BLaER1 (cell line): ENCODE measurements around the gene EID2B.

Experiments used
- H3K27ac ChIP-seq: shearing (Covaris generic); formaldehyde crosslinking; 2 replicates; pipeline ENCODE4 v1.8.1; 2022
- H3K27me3 ChIP-seq: shearing (Covaris generic); formaldehyde crosslinking; 2 replicates; pipeline ENCODE4 v1.8.1; 2022
- H3K36me3 ChIP-seq: shearing (Covaris generic); formaldehyde crosslinking; 2 replicates; pipeline ENCODE4 v1.8.1; 2022
- H3K4me1 ChIP-seq: shearing (Covaris generic); formaldehyde crosslinking; 2 replicates; pipeline ENCODE4 v1.8.1; 2022
- H3K4me2 ChIP-seq: shearing (Covaris generic); formaldehyde crosslinking; 2 replicates; pipeline ENCODE4 v1.8.1; 2022
- H3K4me3 ChIP-seq: shearing (Covaris generic); formaldehyde crosslinking; 2 replicates; pipeline ENCODE4 v1.8.1; 2022
- H3K9ac ChIP-seq: shearing (Covaris generic); formaldehyde crosslinking; 2 replicates; pipeline ENCODE4 v1.8.1; 2022
- H3K9me3 ChIP-seq: shearing (Covaris generic); formaldehyde crosslinking; 2 replicates; pipeline ENCODE4 v1.8.1; 2022
- H4K20me1 ChIP-seq: shearing (Covaris generic); formaldehyde crosslinking; 2 replicates; pipeline ENCODE4 v1.8.1; 2022
- Cebpa-rat ChIP-seq: shearing (Covaris generic); IDR thresholded peaks from 2 replicates; pipeline ENCODE4 v1.8.1; 2022

Gene EID2B

GRCh38 chr19:39532233-39533002, at the start of gene EID2B:
EID2B (minus strand) TSS chr19:39532852; CDS start chr19:39532802, 50 bp downstream.
- Histone ChIP-seq H3K4me2 (peak within 1 kb of the TSS; percentile 92), H3K27ac (peak within 1 kb of the TSS; percentile 83), H3K27me3 (no peaks in the 10 kb centered on the region), H4K20me1 (peaks cover 39% of the 10 kb centered on the region), H3K4me3 (peak within 1 kb of the TSS; percentile 100), H3K9ac (peak within 1 kb of the TSS; percentile 92), H3K4me1 (peaks cover 24% of the 10 kb centered on the region), H3K36me3 (peaks cover 11% of the 10 kb centered on the region), H3K9me3 (no peaks in the 10 kb centered on the region)
- no peak for TF ChIP-seq Cebpa-rat

- no peaks in the 10 kb centered on the region; the same call in 1 of the 2 replicates for H3K9me3 ChIP-seq
- no peaks in the 10 kb centered on the region for H4K20me1 ChIP-seq
- no peak for TF ChIP-seq Cebpa-rat
- H3K27me3 ChIP-seq: no peaks in the 10 kb centered on the region
- H3K4me3 ChIP-seq: no peak overlapping the region
- H3K4me2 ChIP-seq: no peak overlapping the region
- H3K36me3 ChIP-seq: no peaks in the 10 kb centered on the region
- no peak overlapping the region for H3K27ac ChIP-seq
- H3K4me1 ChIP-seq: peaks cover 5% of the 10 kb centered on the region; the same call in 1 of the 2 replicates
- no peak overlapping the region for H3K9ac ChIP-seq
Measured at GRCh38 chr19:39582442-39582841, 49.8 kb upstream of the EID2B start.

- Histone ChIP-seq H3K4me3 (no peak overlapping the region), H4K20me1 (no peaks in the 10 kb centered on the region), H3K27ac (no peak overlapping the region), H3K4me2 (no peak overlapping the region), H3K36me3 (no peaks in the 10 kb centered on the region), H3K9ac (no peak overlapping the region), H3K27me3 (no peaks in the 10 kb centered on the region), H3K4me1 (no peaks in the 10 kb centered on the region), H3K9me3 (no peaks in the 10 kb centered on the region)
- no peak for TF ChIP-seq Cebpa-rat
Measured at GRCh38 chr19:39568604-39569003, 36.0 kb upstream of the EID2B start.

- Histone ChIP-seq H3K9ac (no peak overlapping the region), H3K27me3 (no peaks in the 10 kb centered on the region), H3K9me3 (no peaks in the 10 kb centered on the region), H3K4me2 (no peak overlapping the region), H3K27ac (no peak overlapping the region), H3K4me1 (no peaks in the 10 kb centered on the region), H3K4me3 (no peak overlapping the region), H3K36me3 (no peaks in the 10 kb centered on the region), H4K20me1 (no peaks in the 10 kb centered on the region)
- TF ChIP-seq Cebpa-rat: no peak
Measured at GRCh38 chr19:39566064-39566463, 33.4 kb upstream of the EID2B start.

- no peak for TF ChIP-seq Cebpa-rat
- Histone ChIP-seq H4K20me1 (no peaks in the 10 kb centered on the region), H3K4me3 (no peak overlapping the region), H3K9ac (no peak overlapping the region), H3K9me3 (no peaks in the 10 kb centered on the region), H3K27me3 (no peaks in the 10 kb centered on the region), H3K27ac (no peak overlapping the region), H3K36me3 (no peaks in the 10 kb centered on the region), H3K4me2 (no peak overlapping the region), H3K4me1 (no peaks in the 10 kb centered on the region)
Measured at GRCh38 chr19:39563408-39563807, 30.8 kb upstream of the EID2B start.

GRCh38 chr19:39558624-39559117, 26.0 kb upstream of the EID2B start:
- Histone ChIP-seq H3K4me2 (no peak overlapping the region), H4K20me1 (no peaks in the 10 kb centered on the region), H3K4me3 (no peak overlapping the region), H3K27me3 (no peaks in the 10 kb centered on the region), H3K9ac (no peak overlapping the region), H3K36me3 (no peaks in the 10 kb centered on the region), H3K9me3 (no peaks in the 10 kb centered on the region), H3K4me1 (0 out of 2 replicates have a peak, but pooled peaks cover 5% of the 10 kb centered on the region), H3K27ac (no peak overlapping the region)
- TF ChIP-seq Cebpa-rat: no peak

GRCh38 chr19:39557811-39558623, 25.4 kb upstream of the EID2B start:
- Histone ChIP-seq H3K4me3 (no peak overlapping the region), H3K4me2 (no peak overlapping the region)

GRCh38 chr19:39555883-39556282, 23.2 kb upstream of the EID2B start:
- no peak for TF ChIP-seq Cebpa-rat

More at GRCh38 chr19:39557811-39558623, 25.4 kb upstream of the EID2B start:
- no peaks in the 10 kb centered on the region for H3K36me3 ChIP-seq
- no peaks in the 10 kb centered on the region for H3K9me3 ChIP-seq
- H3K27me3 ChIP-seq: no peaks in the 10 kb centered on the region
- H3K27ac ChIP-seq: no peak overlapping the region
- no peaks in the 10 kb centered on the region for H4K20me1 ChIP-seq
- no peak for TF ChIP-seq Cebpa-rat
- H3K4me1 ChIP-seq: peaks cover 12% of the 10 kb centered on the region
- no peak overlapping the region for H3K9ac ChIP-seq

GRCh38 chr19:39554701-39555311, 22.2 kb upstream of the EID2B start:
- no peak overlapping the region for H3K9ac ChIP-seq
- no peaks in the 10 kb centered on the region for H4K20me1 ChIP-seq
- H3K9me3 ChIP-seq: no peaks in the 10 kb centered on the region
- no peak for TF ChIP-seq Cebpa-rat
- H3K36me3 ChIP-seq: no peaks in the 10 kb centered on the region
- H3K4me3 ChIP-seq: no peak overlapping the region
- no peaks in the 10 kb centered on the region for H3K27me3 ChIP-seq
- H3K27ac ChIP-seq: no peak overlapping the region
- H3K4me2 ChIP-seq: no peak overlapping the region
- H3K4me1 ChIP-seq: peaks cover 28% of the 10 kb centered on the region

More at GRCh38 chr19:39555883-39556282, 23.2 kb upstream of the EID2B start:
- Histone ChIP-seq H3K9ac (no peak overlapping the region), H3K27ac (no peak overlapping the region), H4K20me1 (no peaks in the 10 kb centered on the region), H3K27me3 (no peaks in the 10 kb centered on the region), H3K4me3 (no peak overlapping the region), H3K4me1 (peaks cover 28% of the 10 kb centered on the region), H3K4me2 (no peak overlapping the region), H3K36me3 (no peaks in the 10 kb centered on the region), H3K9me3 (no peaks in the 10 kb centered on the region)
